SK-N-SH treated with all-trans-retinoic acid at 6 μM for 48 hours (cell line): ENCODE measurements around the gene WDSUB1.

ENCODE experiments used
- ATAC-seq: fragments of 200-7000 bp; cut with Tn5 transposase; 3 replicates; pipeline ENCODE4 v1.9.1; 2020; ENCODE audit warnings: mild to moderate bottlenecking, moderate library complexity
- ARNTL ChIP-seq: fragments of 450-650 bp; formaldehyde crosslinking; IDR thresholded peaks from 2 replicates; pipeline ENCODE4 v1.5.0; 2020; ENCODE audit warnings: low read depth, mild to moderate bottlenecking, moderate library complexity, borderline replicate concordance
- BACH2 ChIP-seq: fragments of 250-450 bp; sonication (Bioruptor Pico); IDR thresholded peaks from 2 replicates; pipeline ENCODE4 v1.9.0; 2021; ENCODE audit warnings: mild to moderate bottlenecking, borderline replicate concordance
- ESRRG ChIP-seq: fragments of 250-450 bp; sonication (Bioruptor Pico); IDR thresholded peaks from 2 replicates; pipeline ENCODE4 v1.6.1; 2021; ENCODE audit warnings: mild to moderate bottlenecking
- GLIS3 ChIP-seq: fragments of 250-450 bp; sonication (Bioruptor Pico); IDR thresholded peaks from 2 replicates; pipeline ENCODE4 v1.5.0; 2020; ENCODE audit warnings: mild to moderate bottlenecking, moderate library complexity
- ISL1 ChIP-seq: fragments of 250-450 bp; sonication (Bioruptor Pico); IDR thresholded peaks from 2 replicates; pipeline ENCODE4 v2.1.2; 2022; ENCODE audit warnings: mild to moderate bottlenecking, moderate library complexity
- OSR1 ChIP-seq: fragments of 250-450 bp; sonication (Bioruptor Pico); IDR thresholded peaks from 2 replicates; pipeline ENCODE4 v1.8.0; 2022; ENCODE audit warnings: moderate library complexity, mild to moderate bottlenecking, inconsistent platforms
- PPARA ChIP-seq: fragments of 250-450 bp; sonication (Bioruptor Pico); IDR thresholded peaks from 2 replicates; pipeline ENCODE4 v1.5.0; 2020; ENCODE audit warnings: mild to moderate bottlenecking, borderline replicate concordance
- SNAI2 ChIP-seq: fragments of 250-450 bp; sonication (Bioruptor Pico); IDR thresholded peaks from 2 replicates; pipeline ENCODE4 v1.5.0; 2020; ENCODE audit warnings: mild to moderate bottlenecking, moderate library complexity
- TCF4 ChIP-seq: fragments of 250-450 bp; sonication (Bioruptor Pico); IDR thresholded peaks from 2 replicates; pipeline ENCODE4 v1.8.0; 2021; ENCODE audit warnings: mild to moderate bottlenecking, moderate library complexity, borderline replicate concordance
- TOX ChIP-seq: fragments of 250-450 bp; sonication (Bioruptor Pico); IDR thresholded peaks from 2 replicates; pipeline ENCODE4 v1.8.0; 2021; ENCODE audit warnings: mild to moderate bottlenecking, moderate library complexity, borderline replicate concordance
- ZC3H10 ChIP-seq: fragments of 250-450 bp; sonication (Bioruptor Pico); IDR thresholded peaks from 2 replicates; pipeline ENCODE4 v1.5.1; 2021; ENCODE audit warnings: mild to moderate bottlenecking, moderate library complexity
- ZFP3 ChIP-seq: fragments of 250-450 bp; sonication (Bioruptor Pico); IDR thresholded peaks from 2 replicates; pipeline ENCODE4 v1.5.0; 2020; ENCODE audit warnings: mild to moderate bottlenecking, moderate library complexity
- ZNF565 ChIP-seq: fragments of 450-650 bp; formaldehyde crosslinking; conservative IDR thresholded peaks from 2 replicates; pipeline ENCODE4 v1.5.0; 2020; ENCODE audit warnings: low read depth, mild to moderate bottlenecking, moderate library complexity
- ZNF70 ChIP-seq: fragments of 450-650 bp; formaldehyde crosslinking; IDR thresholded peaks from 2 replicates; pipeline ENCODE4 v1.5.0; 2020; ENCODE audit warnings: mild to moderate bottlenecking, moderate library complexity
- TF ChIP-seq, protein P1 (sequence below): fragments of 250-450 bp; sonication (Bioruptor Pico); IDR thresholded peaks from 2 replicates; pipeline ENCODE4 v1.8.0; 2021; ENCODE audit warnings: low read depth, mild to moderate bottlenecking, moderate library complexity, borderline replicate concordance
- TF ChIP-seq, protein P2 (sequence below): fragments of 250-450 bp; sonication (Bioruptor Pico); IDR thresholded peaks from 2 replicates; pipeline ENCODE4 v1.8.0; 2020; ENCODE audit warnings: mild to moderate bottlenecking, moderate library complexity, borderline replicate concordance
- TF ChIP-seq, protein P3 (sequence below): fragments of 250-450 bp; sonication (Bioruptor Pico); IDR thresholded peaks from 2 replicates; pipeline ENCODE4 v1.5.0; 2020; ENCODE audit warnings: mild to moderate bottlenecking, moderate library complexity
- TF ChIP-seq, protein P4 (sequence below): fragments of 250-450 bp; sonication (Bioruptor Pico); IDR thresholded peaks from 2 replicates; pipeline ENCODE4 v1.5.1; 2021; ENCODE audit warnings: mild to moderate bottlenecking, moderate library complexity
- TF ChIP-seq, protein P5 (sequence below): fragments of 250-450 bp; sonication (Bioruptor Pico); IDR thresholded peaks from 2 replicates; pipeline ENCODE4 v1.5.1; 2020; ENCODE audit warnings: low read depth, mild to moderate bottlenecking, moderate library complexity

Gene WDSUB1

DNA sequence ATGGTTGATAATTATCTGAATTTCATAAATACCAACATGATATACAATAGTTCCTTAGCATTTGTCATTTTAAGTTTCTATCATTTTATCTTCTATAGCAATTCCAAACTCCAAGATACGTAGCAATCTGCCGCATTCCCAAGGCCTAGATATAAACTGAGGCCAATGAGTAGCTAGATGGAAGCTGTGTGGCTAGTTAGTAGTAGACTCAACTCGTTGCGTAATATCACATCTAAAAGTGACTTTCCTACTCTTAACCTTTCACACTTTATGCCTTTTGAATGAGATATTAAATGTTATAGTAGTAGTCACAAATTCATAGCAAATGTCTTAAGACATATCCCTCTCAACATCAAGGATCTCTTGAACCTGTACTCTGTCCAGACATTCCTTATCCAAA, 33.6 kb downstream of the WDSUB1 start:
- ATAC-seq, result no peak
- TF ChIP-seq ISL1 (CRISPR knock-in tag) (no peak), BACH2 (CRISPR knock-in tag) (no peak), OSR1 (CRISPR knock-in tag) (no peak), ARNTL (CRISPR knock-in tag) (no peak), ZC3H10 (CRISPR knock-in tag) (no peak)
- TF ChIP-seq, protein P1, sequence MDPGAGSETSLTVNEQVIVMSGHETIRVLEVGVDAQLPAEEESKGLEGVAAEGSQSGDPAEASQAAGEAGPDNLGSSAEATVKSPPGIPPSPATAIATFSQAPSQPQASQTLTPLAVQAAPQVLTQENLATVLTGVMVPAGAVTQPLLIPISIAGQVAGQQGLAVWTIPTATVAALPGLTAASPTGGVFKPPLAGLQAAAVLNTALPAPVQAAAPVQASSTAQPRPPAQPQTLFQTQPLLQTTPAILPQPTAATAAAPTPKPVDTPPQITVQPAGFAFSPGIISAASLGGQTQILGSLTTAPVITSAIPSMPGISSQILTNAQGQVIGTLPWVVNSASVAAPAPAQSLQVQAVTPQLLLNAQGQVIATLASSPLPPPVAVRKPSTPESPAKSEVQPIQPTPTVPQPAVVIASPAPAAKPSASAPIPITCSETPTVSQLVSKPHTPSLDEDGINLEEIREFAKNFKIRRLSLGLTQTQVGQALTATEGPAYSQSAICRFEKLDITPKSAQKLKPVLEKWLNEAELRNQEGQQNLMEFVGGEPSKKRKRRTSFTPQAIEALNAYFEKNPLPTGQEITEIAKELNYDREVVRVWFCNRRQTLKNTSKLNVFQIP (CRISPR knock-in tag), result no peak

DNA sequence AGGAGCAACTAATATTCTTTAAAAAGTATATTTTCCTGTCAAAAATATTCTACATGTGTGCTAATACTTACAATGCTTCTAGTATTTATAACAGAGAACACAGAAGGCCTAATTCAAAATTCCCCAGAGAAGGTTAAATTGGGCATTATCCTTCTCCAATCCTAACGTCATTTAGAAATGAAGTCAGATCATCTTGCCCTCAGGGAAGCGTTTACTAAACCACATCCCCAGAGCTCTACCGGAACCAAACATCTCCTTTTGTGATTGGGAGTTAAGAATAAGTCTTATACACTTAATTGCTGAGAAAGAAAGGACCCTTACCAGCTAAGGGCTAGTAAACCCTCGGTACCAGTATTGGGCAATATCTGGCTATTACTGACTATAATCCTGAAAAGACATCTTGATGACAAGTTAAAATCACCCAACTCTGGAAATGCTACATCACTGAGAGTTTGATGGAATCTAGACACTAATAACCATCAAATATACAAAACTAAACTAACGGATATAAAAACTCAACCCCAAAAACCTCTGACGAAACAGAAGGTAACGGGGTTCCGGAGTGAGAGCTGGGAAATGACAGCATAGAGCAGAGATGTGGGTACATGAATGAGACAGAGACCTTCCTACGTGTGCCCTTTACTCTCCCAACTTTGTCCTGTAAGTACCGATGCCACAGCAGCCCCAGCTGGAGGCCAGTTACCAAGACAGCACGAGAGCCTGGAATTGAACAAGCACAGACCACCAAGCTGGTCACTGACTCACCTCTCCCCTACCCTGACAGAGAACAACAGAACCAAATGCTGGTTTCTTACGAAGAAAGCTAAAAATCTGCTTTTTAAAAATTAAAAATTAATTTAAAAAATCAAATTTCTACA, 35.0 kb downstream of the WDSUB1 start:
- TF ChIP-seq, protein P2, sequence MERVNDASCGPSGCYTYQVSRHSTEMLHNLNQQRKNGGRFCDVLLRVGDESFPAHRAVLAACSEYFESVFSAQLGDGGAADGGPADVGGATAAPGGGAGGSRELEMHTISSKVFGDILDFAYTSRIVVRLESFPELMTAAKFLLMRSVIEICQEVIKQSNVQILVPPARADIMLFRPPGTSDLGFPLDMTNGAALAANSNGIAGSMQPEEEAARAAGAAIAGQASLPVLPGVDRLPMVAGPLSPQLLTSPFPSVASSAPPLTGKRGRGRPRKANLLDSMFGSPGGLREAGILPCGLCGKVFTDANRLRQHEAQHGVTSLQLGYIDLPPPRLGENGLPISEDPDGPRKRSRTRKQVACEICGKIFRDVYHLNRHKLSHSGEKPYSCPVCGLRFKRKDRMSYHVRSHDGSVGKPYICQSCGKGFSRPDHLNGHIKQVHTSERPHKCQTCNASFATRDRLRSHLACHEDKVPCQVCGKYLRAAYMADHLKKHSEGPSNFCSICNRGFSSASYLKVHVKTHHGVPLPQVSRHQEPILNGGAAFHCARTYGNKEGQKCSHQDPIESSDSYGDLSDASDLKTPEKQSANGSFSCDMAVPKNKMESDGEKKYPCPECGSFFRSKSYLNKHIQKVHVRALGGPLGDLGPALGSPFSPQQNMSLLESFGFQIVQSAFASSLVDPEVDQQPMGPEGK (CRISPR knock-in tag), result no peak
- TF ChIP-seq ESRRG (CRISPR knock-in tag) (no peak), TOX (CRISPR knock-in tag) (no peak), PPARA (CRISPR knock-in tag) (no peak), ZFP3 (CRISPR knock-in tag) (no peak)
- TF ChIP-seq, protein P3, sequence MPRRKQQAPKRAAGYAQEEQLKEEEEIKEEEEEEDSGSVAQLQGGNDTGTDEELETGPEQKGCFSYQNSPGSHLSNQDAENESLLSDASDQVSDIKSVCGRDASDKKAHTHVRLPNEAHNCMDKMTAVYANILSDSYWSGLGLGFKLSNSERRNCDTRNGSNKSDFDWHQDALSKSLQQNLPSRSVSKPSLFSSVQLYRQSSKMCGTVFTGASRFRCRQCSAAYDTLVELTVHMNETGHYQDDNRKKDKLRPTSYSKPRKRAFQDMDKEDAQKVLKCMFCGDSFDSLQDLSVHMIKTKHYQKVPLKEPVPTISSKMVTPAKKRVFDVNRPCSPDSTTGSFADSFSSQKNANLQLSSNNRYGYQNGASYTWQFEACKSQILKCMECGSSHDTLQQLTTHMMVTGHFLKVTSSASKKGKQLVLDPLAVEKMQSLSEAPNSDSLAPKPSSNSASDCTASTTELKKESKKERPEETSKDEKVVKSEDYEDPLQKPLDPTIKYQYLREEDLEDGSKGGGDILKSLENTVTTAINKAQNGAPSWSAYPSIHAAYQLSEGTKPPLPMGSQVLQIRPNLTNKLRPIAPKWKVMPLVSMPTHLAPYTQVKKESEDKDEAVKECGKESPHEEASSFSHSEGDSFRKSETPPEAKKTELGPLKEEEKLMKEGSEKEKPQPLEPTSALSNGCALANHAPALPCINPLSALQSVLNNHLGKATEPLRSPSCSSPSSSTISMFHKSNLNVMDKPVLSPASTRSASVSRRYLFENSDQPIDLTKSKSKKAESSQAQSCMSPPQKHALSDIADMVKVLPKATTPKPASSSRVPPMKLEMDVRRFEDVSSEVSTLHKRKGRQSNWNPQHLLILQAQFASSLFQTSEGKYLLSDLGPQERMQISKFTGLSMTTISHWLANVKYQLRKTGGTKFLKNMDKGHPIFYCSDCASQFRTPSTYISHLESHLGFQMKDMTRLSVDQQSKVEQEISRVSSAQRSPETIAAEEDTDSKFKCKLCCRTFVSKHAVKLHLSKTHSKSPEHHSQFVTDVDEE (CRISPR knock-in tag), result no peak
- ATAC-seq, result no peak

DNA sequence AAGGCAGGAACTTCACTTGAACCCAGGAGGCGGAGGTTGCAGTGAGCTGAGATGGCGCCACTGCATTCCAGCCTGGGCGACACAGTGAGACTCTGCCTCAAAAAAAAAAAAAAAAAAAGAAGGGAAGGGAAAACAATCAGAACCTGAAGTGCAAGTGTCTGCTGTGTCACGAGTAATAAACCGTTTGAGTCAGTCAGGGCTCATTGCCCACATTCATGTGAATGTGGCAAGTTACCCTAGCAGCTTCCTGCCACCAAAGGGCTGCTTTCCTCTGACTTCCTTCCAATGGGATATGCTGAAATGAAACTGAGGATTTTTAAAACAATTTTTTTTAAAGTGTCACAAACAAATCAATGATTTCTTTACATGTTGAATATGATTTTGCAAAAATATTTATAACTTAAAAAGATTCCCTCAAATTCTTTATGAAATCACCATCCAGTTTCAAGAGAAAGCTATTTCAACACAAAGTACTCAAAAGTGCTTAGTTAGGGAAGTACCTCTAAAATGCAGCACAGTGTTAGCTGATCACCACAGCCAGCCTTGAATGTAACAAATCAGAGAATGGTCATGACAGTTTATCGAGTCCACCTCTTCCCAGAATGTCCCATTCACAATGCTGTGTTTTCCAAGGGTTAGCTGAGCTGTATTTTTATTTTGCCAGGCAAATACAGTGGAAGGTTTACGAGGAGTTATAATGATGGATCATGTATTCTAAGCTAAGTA, 36.4 kb downstream of the WDSUB1 start:
- no peak for ATAC-seq
- TF ChIP-seq OSR1 (CRISPR knock-in tag) (no peak), TOX (CRISPR knock-in tag) (no peak), TCF4 (CRISPR knock-in tag) (no peak), ZNF565 (no peak), GLIS3 (CRISPR knock-in tag) (no peak), ZNF70 (CRISPR knock-in tag) (no peak), SNAI2 (CRISPR knock-in tag) (no peak), ISL1 (CRISPR knock-in tag) (no peak), BACH2 (CRISPR knock-in tag) (no peak), ESRRG (CRISPR knock-in tag) (no peak), PPARA (CRISPR knock-in tag) (no peak)
- TF ChIP-seq, protein P3 (CRISPR knock-in tag), result no peak
- TF ChIP-seq, protein P2 (CRISPR knock-in tag), result no peak
- TF ChIP-seq, protein P4, sequence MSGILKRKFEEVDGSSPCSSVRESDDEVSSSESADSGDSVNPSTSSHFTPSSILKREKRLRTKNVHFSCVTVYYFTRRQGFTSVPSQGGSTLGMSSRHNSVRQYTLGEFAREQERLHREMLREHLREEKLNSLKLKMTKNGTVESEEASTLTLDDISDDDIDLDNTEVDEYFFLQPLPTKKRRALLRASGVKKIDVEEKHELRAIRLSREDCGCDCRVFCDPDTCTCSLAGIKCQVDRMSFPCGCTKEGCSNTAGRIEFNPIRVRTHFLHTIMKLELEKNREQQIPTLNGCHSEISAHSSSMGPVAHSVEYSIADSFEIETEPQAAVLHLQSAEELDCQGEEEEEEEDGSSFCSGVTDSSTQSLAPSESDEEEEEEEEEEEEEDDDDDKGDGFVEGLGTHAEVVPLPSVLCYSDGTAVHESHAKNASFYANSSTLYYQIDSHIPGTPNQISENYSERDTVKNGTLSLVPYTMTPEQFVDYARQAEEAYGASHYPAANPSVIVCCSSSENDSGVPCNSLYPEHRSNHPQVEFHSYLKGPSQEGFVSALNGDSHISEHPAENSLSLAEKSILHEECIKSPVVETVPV (CRISPR knock-in tag), result no peak
- TF ChIP-seq, protein P5, sequence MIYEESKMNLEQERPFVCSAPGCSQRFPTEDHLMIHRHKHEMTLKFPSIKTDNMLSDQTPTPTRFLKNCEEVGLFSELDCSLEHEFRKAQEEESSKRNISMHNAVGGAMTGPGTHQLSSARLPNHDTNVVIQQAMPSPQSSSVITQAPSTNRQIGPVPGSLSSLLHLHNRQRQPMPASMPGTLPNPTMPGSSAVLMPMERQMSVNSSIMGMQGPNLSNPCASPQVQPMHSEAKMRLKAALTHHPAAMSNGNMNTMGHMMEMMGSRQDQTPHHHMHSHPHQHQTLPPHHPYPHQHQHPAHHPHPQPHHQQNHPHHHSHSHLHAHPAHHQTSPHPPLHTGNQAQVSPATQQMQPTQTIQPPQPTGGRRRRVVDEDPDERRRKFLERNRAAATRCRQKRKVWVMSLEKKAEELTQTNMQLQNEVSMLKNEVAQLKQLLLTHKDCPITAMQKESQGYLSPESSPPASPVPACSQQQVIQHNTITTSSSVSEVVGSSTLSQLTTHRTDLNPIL (CRISPR knock-in tag), result no peak
